Activated effector memory CD4-positive, alpha-beta T cell treated with Interleukin-2 at 50 U/mL for 16 hours (primary cell): ENCODE results near the gene TMEM108.

ENCODE experiments used
- DNase-seq: peaks from one replicate; pipeline ENCODE4 v3.0.0-alpha.2; 2020

TMEM108 gene

GRCh38 chr3:133283958-133284807 is 246.0 kb downstream of the TMEM108 start:
- DNase-seq: no peak

GRCh38 chr3:133289322-133289721 is 251.1 kb downstream of the TMEM108 start:
- no peak for DNase-seq

- no peak for DNase-seq
These were observed 254.1 kb downstream of the TMEM108 start for GRCh38 chr3:133292296-133292695.

GRCh38 chr3:133293397-133294110 is 255.4 kb downstream of the TMEM108 start:
- DNase-seq: no peak

GRCh38 chr3:133294253-133294652 is 256.1 kb downstream of the TMEM108 start:
- no peak for DNase-seq

- no peak for DNase-seq
These were observed 257.2 kb downstream of the TMEM108 start for GRCh38 chr3:133295199-133295901.

- DNase-seq: no peak
These were observed 258.0 kb downstream of the TMEM108 start for GRCh38 chr3:133295944-133296917.

- DNase-seq: no peak
These were observed 258.8 kb downstream of the TMEM108 start for GRCh38 chr3:133296981-133297380.

- DNase-seq: no peak
These were observed 261.9 kb downstream of the TMEM108 start for GRCh38 chr3:133300102-133300501.

GRCh38 chr3:133301194-133301593 is 263.0 kb downstream of the TMEM108 start:
- DNase-seq: no peak

- no peak for DNase-seq
These were observed 263.5 kb downstream of the TMEM108 start for GRCh38 chr3:133301731-133302130.

GRCh38 chr3:133303430-133303829 is 265.2 kb downstream of the TMEM108 start:
- no peak for DNase-seq

GRCh38 chr3:133317866-133318265 is 279.7 kb downstream of the TMEM108 start:
- no peak for DNase-seq

- DNase-seq: no peak
These were observed 290.2 kb downstream of the TMEM108 start for GRCh38 chr3:133328373-133328772.

GRCh38 chr3:133329626-133330025 is 291.4 kb downstream of the TMEM108 start:
- no peak for DNase-seq

GRCh38 chr3:133330065-133330464 is 291.9 kb downstream of the TMEM108 start:
- DNase-seq: no peak

- no peak for DNase-seq
These were observed 292.3 kb downstream of the TMEM108 start for GRCh38 chr3:133330522-133330921.

GRCh38 chr3:133354721-133355120 is 316.5 kb downstream of the TMEM108 start:
- DNase-seq: no peak

- DNase-seq: no peak
These were observed 322.3 kb downstream of the TMEM108 start for GRCh38 chr3:133360476-133360875.

GRCh38 chr3:133361011-133361410 is 322.8 kb downstream of the TMEM108 start:
- no peak for DNase-seq

- no peak for DNase-seq
These were observed 323.2 kb downstream of the TMEM108 start for GRCh38 chr3:133361435-133361834.

- no peak for DNase-seq
These were observed 324.3 kb downstream of the TMEM108 start for GRCh38 chr3:133362539-133362938.
